HG03558 (cell line): ENCODE data around the gene KCNG1.

ENCODE experiments used
- ATAC-seq: cut with Tn5 transposase; IDR thresholded peaks from one replicate; pipeline ENCODE4 v1.9.1; 2021; ENCODE audit warnings: moderate number of reproducible peaks; ENCODE audit not compliant: unreplicated experiment; ENCODE audit errors: extremely low read depth

Gene KCNG1

GRCh38 chr20:51036827-51037531, 14.1 kb upstream of the KCNG1 start:
- ATAC-seq, result no peak

GRCh38 chr20:51036226-51036625, 13.3 kb upstream of the KCNG1 start:
- ATAC-seq, result no peak

- no peak for ATAC-seq
Measured at GRCh38 chr20:51034988-51035656, 12.2 kb upstream of the KCNG1 start.

GRCh38 chr20:51034476-51034875, 11.6 kb upstream of the KCNG1 start:
- ATAC-seq, result no peak

GRCh38 chr20:51029963-51030920, 7.3 kb upstream of the KCNG1 start:
- ATAC-seq, result no peak

- ATAC-seq, result no peak
Measured at GRCh38 chr20:51029556-51029955, 6.6 kb upstream of the KCNG1 start.

GRCh38 chr20:51028616-51029212, 5.8 kb upstream of the KCNG1 start:
- ATAC-seq, result no peak

- no peak for ATAC-seq
Measured at GRCh38 chr20:51027035-51027795, 4.3 kb upstream of the KCNG1 start.

- no peak for ATAC-seq
Measured at GRCh38 chr20:51026269-51026668, 3.4 kb upstream of the KCNG1 start.

GRCh38 chr20:51024761-51025160, 1.9 kb upstream of the KCNG1 start:
- no peak for ATAC-seq

- ATAC-seq, result no peak
Measured at GRCh38 chr20:51023617-51024155, 779 bp upstream of the KCNG1 start.

- ATAC-seq, result no peak
Measured at GRCh38 chr20:51022227-51022802, 592 bp downstream of the KCNG1 start.

GRCh38 chr20:51021067-51022025, 1.6 kb downstream of the KCNG1 start:
- ATAC-seq, result no peak

- no peak for ATAC-seq
Measured at GRCh38 chr20:51020657-51021056, 2.2 kb downstream of the KCNG1 start.

- ATAC-seq, result no peak
Measured at GRCh38 chr20:51019656-51020592, 3.0 kb downstream of the KCNG1 start.

GRCh38 chr20:51017251-51017650, 5.7 kb downstream of the KCNG1 start:
- ATAC-seq, result no peak

- no peak for ATAC-seq
Measured at GRCh38 chr20:51016521-51016920, 6.4 kb downstream of the KCNG1 start.
